Prostate gland (tissue), 2 donors: ENCODE results near the gene MTHFD2L.
"Not testable (repeated sequence)": the region's sequence is repeated elsewhere in the genome, so short reads cannot be mapped to it uniquely, and the experiment has no call there.

Experiments
- CTCF ChIP-seq, 4 experiments: fragments of 200-600 bp in 2 of 4; fragments of 450-650 bp in 2 of 4; sonication (generic) in 2 of 4; IDR thresholded peaks; 1 replicate in 3 of 4; 2 replicates in 1 of 4; pipeline ENCODE4 v1.5.1; 2016 to 2019; ENCODE audit warnings: antibody characterized with exemption in 4 of 4, mild to moderate bottlenecking in 2 of 4, moderate library complexity in 2 of 4
- POLR2AphosphoS5 ChIP-seq: sonication (generic); formaldehyde crosslinking; IDR thresholded peaks from one replicate; pipeline ENCODE4 v1.6.1; 2017; ENCODE audit warnings: antibody characterized with exemption

DNA sequence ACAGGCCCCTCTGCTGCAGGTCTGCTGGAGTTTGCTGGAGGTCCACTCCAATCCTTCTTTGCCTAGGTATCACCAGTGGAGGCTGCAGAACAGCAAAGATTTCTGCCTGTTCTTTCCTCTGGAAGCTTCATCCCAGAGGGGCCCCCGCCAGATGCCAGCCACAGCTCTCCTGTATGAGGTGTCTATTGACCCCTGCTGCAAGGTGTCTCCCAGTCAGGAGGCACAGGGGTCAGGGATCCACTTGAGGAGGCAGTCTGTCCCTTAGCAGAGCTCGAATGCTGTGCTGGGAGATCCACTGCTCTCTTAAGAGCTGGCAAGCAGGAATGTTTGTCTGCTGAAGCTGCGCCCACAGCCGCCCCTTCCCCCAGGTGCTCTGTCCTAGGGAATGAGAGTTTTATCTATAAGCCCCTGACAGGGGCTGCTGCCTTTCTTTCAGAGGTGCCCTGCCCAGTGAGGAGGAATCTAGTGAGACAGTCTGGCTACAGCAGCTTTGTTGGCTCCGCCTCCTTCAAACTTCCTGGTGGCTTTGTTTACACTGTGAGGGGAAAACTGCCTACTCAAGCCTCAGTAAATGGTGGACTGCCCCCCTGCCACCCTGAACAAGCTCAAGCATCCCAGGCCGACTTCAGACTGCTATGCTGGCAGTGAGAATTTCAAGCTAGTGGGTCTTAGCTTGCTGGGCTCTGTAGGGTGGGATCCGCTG, 56.7 kb downstream of the MTHFD2L start:
- TF ChIP-seq CTCF (IDR thresholded peaks at IDR 0.05); POLR2AphosphoS5: not testable (repeated sequence)
